Thyroid gland (tissue), 4 donors: Measurements from ENCODE around the gene TNS4.

Experiments used
- POLR2A ChIP-seq, 2 donors: fragments of 450-650 bp; IDR thresholded peaks; one replicate each; pipeline ENCODE4 v1.6.1; 2017; ENCODE audit warnings: antibody characterized with exemption in 2 of 2, mild to moderate bottlenecking in 2 of 2, moderate library complexity in 1 of 2
- TF ChIP-seq, protein P1 (sequence below), 6 experiments: fragments of 200-600 bp in 3 of 6; fragments of 450-650 bp in 3 of 6; sonication (generic) in 3 of 6; IDR thresholded peaks; one replicate each; pipeline ENCODE4 v1.5.1; 2016 to 2019; ENCODE audit warnings: antibody characterized with exemption in 6 of 6, mild to moderate bottlenecking in 2 of 6, inconsistent platforms in 1 of 6, moderate library complexity in 1 of 6

DNA sequence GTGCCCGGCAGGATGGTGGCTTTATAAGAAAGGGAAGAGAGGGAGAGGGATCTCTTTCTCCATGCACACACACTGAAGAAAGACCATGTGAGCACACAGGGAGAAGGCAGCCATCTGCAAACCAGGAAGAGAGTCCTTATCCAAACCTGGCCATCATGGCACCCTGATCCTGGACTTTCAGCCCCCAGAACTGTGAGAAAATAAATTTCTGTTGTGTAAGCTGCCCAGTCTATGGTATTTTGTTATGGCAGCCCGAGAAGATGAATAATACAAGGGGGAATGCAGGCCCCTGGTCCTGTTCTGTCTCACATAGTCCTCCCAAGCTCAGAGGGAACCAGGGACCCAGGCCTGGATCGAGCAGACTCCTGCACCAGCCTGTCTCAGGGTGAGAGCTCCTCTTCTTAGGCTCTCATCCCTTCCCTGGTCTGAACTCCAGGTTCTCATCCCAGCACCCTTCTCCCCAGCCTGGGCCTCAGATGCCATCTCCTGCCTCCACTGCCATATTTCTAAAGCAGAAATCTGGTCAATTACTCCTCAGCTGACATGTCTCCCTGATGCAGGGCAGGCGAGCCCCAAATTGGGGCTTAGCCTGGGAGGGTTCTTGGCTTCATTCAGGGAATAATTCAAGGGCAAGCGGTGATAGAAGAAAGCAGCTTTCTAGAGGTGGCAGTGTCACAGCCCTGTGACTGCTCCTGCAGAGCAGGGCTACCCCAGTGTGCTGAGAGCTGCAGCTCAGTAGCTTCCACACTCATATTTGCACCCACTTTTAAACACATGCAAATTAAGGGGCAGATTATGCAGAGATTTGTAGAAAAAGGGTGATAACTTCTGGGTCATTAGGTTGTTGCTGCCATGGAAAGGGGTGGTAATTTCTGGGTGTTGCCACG is 29.3 kb downstream of the TNS4 start:
- TF ChIP-seq, protein P1, sequence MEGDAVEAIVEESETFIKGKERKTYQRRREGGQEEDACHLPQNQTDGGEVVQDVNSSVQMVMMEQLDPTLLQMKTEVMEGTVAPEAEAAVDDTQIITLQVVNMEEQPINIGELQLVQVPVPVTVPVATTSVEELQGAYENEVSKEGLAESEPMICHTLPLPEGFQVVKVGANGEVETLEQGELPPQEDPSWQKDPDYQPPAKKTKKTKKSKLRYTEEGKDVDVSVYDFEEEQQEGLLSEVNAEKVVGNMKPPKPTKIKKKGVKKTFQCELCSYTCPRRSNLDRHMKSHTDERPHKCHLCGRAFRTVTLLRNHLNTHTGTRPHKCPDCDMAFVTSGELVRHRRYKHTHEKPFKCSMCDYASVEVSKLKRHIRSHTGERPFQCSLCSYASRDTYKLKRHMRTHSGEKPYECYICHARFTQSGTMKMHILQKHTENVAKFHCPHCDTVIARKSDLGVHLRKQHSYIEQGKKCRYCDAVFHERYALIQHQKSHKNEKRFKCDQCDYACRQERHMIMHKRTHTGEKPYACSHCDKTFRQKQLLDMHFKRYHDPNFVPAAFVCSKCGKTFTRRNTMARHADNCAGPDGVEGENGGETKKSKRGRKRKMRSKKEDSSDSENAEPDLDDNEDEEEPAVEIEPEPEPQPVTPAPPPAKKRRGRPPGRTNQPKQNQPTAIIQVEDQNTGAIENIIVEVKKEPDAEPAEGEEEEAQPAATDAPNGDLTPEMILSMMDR (IDR thresholded peaks at IDR 0.05) = no peak
- no peak for TF ChIP-seq POLR2A (IDR thresholded peaks at IDR 0.05)
